Type B pancreatic cell (in vitro differentiated cells): Measurements from ENCODE around the gene SLC2A2. TPM values are rescaled to one million over a fixed set of nuclear protein-coding genes. Genes with fewer than 3 reads are reported as not detected.

Experiments used
- DNase-seq: peaks from one replicate; pipeline ENCODE4 v3.0.0; 2021; ENCODE audit warnings: mixed read lengths; ENCODE audit not compliant: unreplicated experiment; ENCODE audit errors: extremely low spot score
- H3K27ac Mint-ChIP-seq: 2 replicates; pipeline ENCODE4 v1.8.0; 2021; ENCODE audit warnings: mild to moderate bottlenecking, mixed read lengths
- H3K27me3 Mint-ChIP-seq: 2 replicates; pipeline ENCODE4 v1.8.0; 2021; ENCODE audit warnings: mixed read lengths
- H3K36me3 Mint-ChIP-seq: 2 replicates; pipeline ENCODE4 v1.8.0; 2021; ENCODE audit warnings: mixed read lengths
- H3K4me1 Mint-ChIP-seq: one replicate; pipeline ENCODE4 v1.8.0; 2021; ENCODE audit warnings: mixed read lengths; ENCODE audit not compliant: unreplicated experiment
- H3K4me3 Mint-ChIP-seq: 2 replicates; pipeline ENCODE4 v1.8.0; 2021; ENCODE audit warnings: mild to moderate bottlenecking, mixed read lengths
- H3K9me3 Mint-ChIP-seq: 2 replicates; pipeline ENCODE4 v1.8.0; 2021; ENCODE audit warnings: mixed read lengths
- total RNA-seq: library from RNA; stranded (reverse); gene quantifications from 2 replicates; pipeline ENCODE4 v1.2.1, GENCODE V29; 2021; ENCODE audit warnings: low replicate concordance
- TF ChIP-seq, protein P1 (sequence below): fragments of 200-600 bp; sonication (generic); conservative IDR thresholded peaks from 2 replicates; pipeline ENCODE4 v1.5.0; 2021; ENCODE audit warnings: antibody characterized with exemption, mild to moderate bottlenecking

The SLC2A2 gene
- total RNA-seq, 1 donor from 2014 or later, result 5.7 TPM

DNA sequence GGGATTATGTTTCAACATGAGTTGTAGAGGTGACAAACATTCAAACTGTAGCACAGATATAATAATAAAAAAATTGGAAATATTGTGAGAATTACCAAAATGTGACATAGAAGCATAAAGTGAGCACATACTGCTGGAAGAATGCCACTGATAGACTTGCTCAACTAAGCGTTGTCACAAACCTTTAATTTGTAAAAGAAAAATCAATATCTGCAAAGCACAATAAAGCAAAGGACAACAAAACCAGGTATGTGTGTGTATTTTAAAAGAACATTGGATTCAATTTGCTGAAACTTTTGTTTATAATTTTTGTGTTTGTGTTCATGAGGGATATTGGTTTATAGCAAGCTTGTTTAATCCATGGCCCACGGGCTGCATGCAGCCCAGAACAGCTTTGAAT is 77.3 kb downstream of the SLC2A2 start:
- no peak overlapping the region for H3K4me3 Mint-ChIP-seq

DNA sequence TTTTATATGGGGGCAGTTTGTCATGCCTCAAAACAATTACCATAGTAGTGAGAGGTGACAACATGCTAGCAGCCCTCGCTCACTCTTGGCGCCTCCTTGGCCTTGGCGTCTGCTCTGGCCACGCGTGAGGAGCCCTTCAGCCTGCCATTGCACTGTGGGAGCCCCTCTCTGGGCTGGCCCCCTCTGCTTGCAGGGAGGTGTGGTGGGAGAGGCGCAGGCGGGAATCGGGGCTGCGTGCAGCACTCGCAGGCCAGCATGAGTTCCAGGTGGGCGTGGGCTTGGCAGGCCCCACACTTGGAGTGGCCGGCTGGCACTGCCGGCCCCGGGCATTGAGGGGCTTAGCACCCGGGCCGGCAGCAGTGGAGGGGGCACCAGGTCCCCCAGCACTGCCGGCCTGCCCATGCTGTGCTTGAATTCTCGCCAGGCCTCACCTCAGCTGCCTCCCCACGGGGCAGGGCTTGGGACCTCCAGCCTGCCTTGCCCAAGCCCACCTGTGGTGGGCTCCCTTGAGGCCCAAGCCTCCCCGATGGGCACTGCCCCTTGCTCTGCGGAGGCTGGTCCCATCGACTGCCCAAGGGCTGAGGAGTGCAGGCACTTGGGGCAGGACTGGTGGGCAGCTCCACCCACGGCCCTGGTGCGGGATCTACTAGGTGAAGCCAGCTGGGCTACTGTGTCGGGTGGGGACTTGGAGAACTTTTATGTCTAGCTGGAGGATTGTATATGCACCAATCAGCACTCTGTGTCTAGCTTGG is 79.3 kb downstream of the SLC2A2 start:
- no peaks in the 10 kb centered on the region for H3K27me3 Mint-ChIP-seq

More for the DNA sequence above, 77.3 kb downstream of the SLC2A2 start:
- Mint-ChIP-seq H3K27ac (no peak overlapping the region), H3K27me3 (no peaks in the 10 kb centered on the region), H3K36me3 (no peaks in the 10 kb centered on the region), H3K9me3 (no peaks in the 10 kb centered on the region), H3K4me1 (no peaks in the 10 kb centered on the region)
- TF ChIP-seq, protein P1, sequence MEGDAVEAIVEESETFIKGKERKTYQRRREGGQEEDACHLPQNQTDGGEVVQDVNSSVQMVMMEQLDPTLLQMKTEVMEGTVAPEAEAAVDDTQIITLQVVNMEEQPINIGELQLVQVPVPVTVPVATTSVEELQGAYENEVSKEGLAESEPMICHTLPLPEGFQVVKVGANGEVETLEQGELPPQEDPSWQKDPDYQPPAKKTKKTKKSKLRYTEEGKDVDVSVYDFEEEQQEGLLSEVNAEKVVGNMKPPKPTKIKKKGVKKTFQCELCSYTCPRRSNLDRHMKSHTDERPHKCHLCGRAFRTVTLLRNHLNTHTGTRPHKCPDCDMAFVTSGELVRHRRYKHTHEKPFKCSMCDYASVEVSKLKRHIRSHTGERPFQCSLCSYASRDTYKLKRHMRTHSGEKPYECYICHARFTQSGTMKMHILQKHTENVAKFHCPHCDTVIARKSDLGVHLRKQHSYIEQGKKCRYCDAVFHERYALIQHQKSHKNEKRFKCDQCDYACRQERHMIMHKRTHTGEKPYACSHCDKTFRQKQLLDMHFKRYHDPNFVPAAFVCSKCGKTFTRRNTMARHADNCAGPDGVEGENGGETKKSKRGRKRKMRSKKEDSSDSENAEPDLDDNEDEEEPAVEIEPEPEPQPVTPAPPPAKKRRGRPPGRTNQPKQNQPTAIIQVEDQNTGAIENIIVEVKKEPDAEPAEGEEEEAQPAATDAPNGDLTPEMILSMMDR, result no peak
- DNase-seq, result no peak

More for the DNA sequence above, 79.3 kb downstream of the SLC2A2 start:
- DNase-seq, result no peak
- TF ChIP-seq, protein P1, result no peak
- Mint-ChIP-seq H3K4me1 (no peaks in the 10 kb centered on the region), H3K9me3 (no peaks in the 10 kb centered on the region), H3K4me3 (no peak overlapping the region), H3K36me3 (no peaks in the 10 kb centered on the region), H3K27ac (no peak overlapping the region)

Other genes with a start within 250 kb of the SLC2A2 start
- 55.2 and 78.3 TPM in 2 replicates for gene RPL22L1, start 156.5 kb downstream of the SLC2A2 start, total RNA-seq
- 3.7 and 10.0 TPM in 2 replicates for gene EIF5A2, start 118.1 kb downstream of the SLC2A2 start, total RNA-seq